ENCODE measurements around the gene C17orf50. TPM values are rescaled to one million over a fixed set of nuclear protein-coding genes. Genes with fewer than 3 reads are reported as not detected.

Gene C17orf50
- total RNA-seq, 1 experiment from 2014 or later, result not detected

DNA sequence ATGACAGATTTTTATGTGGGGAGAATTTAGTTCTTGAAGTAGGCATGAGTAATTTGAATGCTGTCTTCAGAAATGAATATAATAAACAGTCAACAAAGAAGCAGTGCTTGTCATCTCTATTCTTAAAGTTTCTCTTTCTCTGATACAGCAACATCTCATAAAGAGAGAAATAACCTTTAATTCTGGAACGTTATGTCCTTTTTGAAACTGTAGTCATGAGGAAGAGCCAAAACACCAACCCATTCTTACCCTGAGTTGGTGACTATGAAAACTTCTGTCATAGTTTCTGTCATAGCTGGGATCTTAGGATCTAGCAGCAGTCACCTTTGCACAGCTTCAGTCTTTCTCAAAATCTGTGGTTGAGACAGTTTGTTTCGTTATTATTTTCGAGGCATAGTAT is 44.5 kb upstream of the C17orf50 start:
- intact Hi-C loops (cut with micrococcal nuclease), result no loop called here

More for the DNA sequence above, 44.5 kb upstream of the C17orf50 start:
- BruUV-seq (replicated peaks), result no TSS peak
- ChIA-PET CTCF (no interaction called here), RAD21 (ENCODE audit: low non-redundant PET in 1 of 2, low total read pairs in 2 of 2, uncharacterized antibody in 2 of 2, unreplicated experiment in 2 of 2) (no interaction called here), POLR2A (no interaction called here)
- no peak overlapping the region for H3K9ac ChIP-seq (ENCODE audit: low read length)
- no peaks in the 10 kb centered on the region for H3K27me3 ChIP-seq (ENCODE audit: insufficient read depth, low read length)
- ATAC-seq (no peak), DNase-seq (ENCODE audit: low read depth, low spot score) (no peak)
- peaks cover 9 to 21% of the 10 kb centered on the region in 2 experiments; a peak in 3 of 4 replicates for H3K36me3 ChIP-seq (ENCODE audit: control insufficient read depth in 1 of 2, insufficient read depth in 2 of 2, low read length in 2 of 2)
- no peaks in the 10 kb centered on the region for H3K4me1 ChIP-seq (ENCODE audit: control insufficient read depth in 1 of 2, insufficient read depth in 2 of 2, low read length in 2 of 2)
- no peak overlapping the region for H3K4me2 ChIP-seq (ENCODE audit: low read length)
- H3K9me3 ChIP-seq (ENCODE audit: control insufficient read depth in 1 of 2, insufficient read depth in 1 of 2, low read depth in 1 of 2, low read length in 2 of 2), result no peaks in the 10 kb centered on the region
- no peaks in the 10 kb centered on the region for H4K20me1 ChIP-seq (ENCODE audit: insufficient read depth)
- H3K4me3 ChIP-seq (replicated peaks in 1 of 2; ENCODE audit: low read depth in 1 of 2, low read length in 2 of 2), result no peak overlapping the region
- no peaks in the 10 kb centered on the region for H3K9me2 ChIP-seq (ENCODE audit: insufficient read depth)
- H3K27ac ChIP-seq (ENCODE audit: low read depth, low read length), result no peak overlapping the region
- H3K79me2 ChIP-seq (ENCODE audit: insufficient read depth, low read length), result no peaks in the 10 kb centered on the region
- TF ChIP-seq FOSL1 (IDR thresholded peaks at IDR 0.05; ENCODE audit: low read depth) (no peak), EZH2 (IDR thresholded peaks at IDR 0.05) (no peak), ZBTB33 (IDR thresholded peaks at IDR 0.05; ENCODE audit: extremely low read depth, insufficient replicate concordance, low read length) (no peak), ZNF274 (IDR thresholded peaks at IDR 0.05; ENCODE audit: low read depth, low read length) (no peak), TCF7L2 (IDR thresholded peaks at IDR 0.05; ENCODE audit: borderline replicate concordance, extremely low read depth, insufficient read depth, insufficient read length) (no peak), ATF3 (IDR thresholded peaks at IDR 0.05) (no peak), EZH2phosphoT487 (IDR thresholded peaks at IDR 0.05; ENCODE audit: borderline replicate concordance) (no peak), SRF (IDR thresholded peaks at IDR 0.05; ENCODE audit: low read depth) (no peak), POLR2A (IDR thresholded peaks at IDR 0.05; ENCODE audit: borderline replicate concordance, extremely low read depth, insufficient read depth, insufficient read length) (no peak), CEBPB (IDR thresholded peaks at IDR 0.05; ENCODE audit: low read depth) (no peak), SP1 (IDR thresholded peaks at IDR 0.05; ENCODE audit: low read depth) (no peak), JUND (IDR thresholded peaks at IDR 0.05) (no peak), CBX3 (IDR thresholded peaks at IDR 0.05; ENCODE audit: low read depth) (no peak), EGR1 (IDR thresholded peaks at IDR 0.05; ENCODE audit: low read depth) (no peak), YY1 (IDR thresholded peaks at IDR 0.05; ENCODE audit: extremely low read depth, insufficient replicate concordance, low read depth, low read length) (no peak), ZFX (IDR thresholded peaks at IDR 0.05) (no peak)
- H2AFZ ChIP-seq (ENCODE audit: low read depth, low read length, poor library complexity, severe bottlenecking), result no peak overlapping the region

Measured in HCT116 (cell line).